Stimulated activated CD8-positive, alpha-beta memory T cell treated with anti-CD3 and anti-CD28 coated beads, Interleukin-12 subunit alpha, Interleukin-12 subunit beta, amount 100 ng/mL, for 1 hour (primary cell): ENCODE results near the gene RNU6-7.

Source experiments
- DNase-seq: peaks from one replicate; pipeline ENCODE4 v3.0.0-alpha.2; 2020; ENCODE audit warnings: low read depth

RNU6-7 gene

GRCh38 chr14:32205554-32205953, 3.7 kb downstream of the RNU6-7 start:
- no peak for DNase-seq

GRCh38 chr14:32205984-32206383, 4.1 kb downstream of the RNU6-7 start:
- DNase-seq: no peak

- DNase-seq: no peak
Observed at GRCh38 chr14:32206552-32206951, 4.7 kb downstream of the RNU6-7 start.

DNA sequence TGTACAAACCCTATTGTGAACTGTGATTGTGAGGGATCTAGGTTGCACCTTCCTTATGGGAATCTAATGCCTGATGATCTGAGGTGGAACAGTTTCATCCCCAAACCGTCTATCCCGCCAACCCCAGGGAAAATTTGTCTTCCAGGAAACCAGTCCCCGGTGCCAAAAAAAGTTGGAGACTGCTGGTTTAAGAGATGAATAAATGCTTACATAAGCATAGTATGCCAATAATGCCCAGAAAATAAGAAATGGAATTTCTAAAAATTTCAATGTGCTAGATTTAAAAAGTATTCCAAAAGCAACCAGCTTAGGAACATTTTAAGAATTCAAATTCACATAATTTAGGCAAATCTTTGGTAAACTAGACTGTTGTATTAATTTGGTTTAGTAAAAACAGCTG, 6.6 kb downstream of the RNU6-7 start:
- DNase-seq: no peak

GRCh38 chr14:32209471-32209870, 7.6 kb downstream of the RNU6-7 start:
- DNase-seq: no peak

DNA sequence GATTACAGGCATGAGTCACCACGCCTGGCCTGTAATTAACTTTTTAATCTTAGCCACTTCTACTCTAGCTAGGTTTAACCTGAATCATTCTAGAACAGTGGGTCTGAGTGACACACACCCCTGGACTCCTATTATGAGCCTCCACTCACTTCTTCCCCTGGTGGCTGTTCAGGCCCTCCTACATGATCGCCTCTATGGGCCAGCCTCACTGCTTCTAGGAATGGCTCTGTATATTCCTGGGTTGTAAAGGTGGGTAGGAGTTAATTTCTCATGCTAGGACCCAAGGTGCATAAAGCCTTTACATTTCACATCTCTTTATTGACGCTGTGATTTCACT, 9.2 kb downstream of the RNU6-7 start:
- no peak for DNase-seq

GRCh38 chr14:32212833-32213232, 11.0 kb downstream of the RNU6-7 start:
- no peak for DNase-seq

GRCh38 chr14:32217301-32217700, 15.5 kb downstream of the RNU6-7 start:
- no peak for DNase-seq

GRCh38 chr14:32224737-32225377, 23.0 kb downstream of the RNU6-7 start:
- no peak for DNase-seq

DNA sequence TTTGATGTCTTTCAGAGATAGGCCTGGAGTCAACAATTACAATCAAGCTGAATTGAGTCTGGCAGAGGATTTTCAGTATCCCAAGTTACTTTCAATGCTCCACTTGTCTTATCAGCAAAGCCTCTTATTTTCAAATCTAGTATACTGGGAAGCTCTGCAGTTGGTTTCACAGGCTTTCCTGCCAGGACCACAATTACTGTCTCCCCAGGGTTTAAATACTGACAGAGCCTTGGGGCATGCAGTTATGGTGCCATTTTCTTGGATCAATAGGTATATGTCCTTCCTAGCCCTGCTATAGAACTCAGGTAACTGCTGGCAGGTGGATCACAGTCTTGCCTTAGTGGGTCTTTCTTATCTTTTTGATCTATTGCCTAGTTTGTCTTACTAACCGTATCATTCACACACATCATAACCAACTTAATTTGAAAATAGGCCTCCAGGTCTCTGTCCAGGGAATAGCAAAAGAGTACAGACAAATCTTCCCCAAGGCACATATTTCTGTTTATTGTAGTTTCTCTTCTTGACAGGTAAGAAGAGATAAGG, 23.6 kb downstream of the RNU6-7 start:
- no peak for DNase-seq

DNA sequence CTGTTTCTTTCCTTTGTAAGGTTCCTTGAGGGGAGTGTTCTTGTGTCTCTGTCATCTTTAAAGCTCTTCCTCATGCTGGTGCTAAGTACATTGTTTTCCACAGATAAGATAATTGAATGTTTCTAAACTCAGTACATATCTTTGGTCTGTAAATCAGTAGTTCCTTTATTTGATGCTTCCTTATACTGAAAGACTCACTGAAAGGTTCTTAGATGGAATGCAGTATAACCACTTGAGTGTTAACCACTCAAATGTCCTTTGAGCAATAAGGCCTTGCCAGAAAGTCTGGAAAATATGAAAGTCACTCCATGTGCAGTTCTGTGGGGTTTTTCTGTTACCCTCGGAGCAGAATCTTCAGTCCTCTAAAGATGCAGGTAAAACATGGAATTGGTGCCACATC, 24.2 kb downstream of the RNU6-7 start:
- DNase-seq: no peak

- DNase-seq: no peak
Observed at GRCh38 chr14:32230181-32230580, 28.3 kb downstream of the RNU6-7 start.

DNA sequence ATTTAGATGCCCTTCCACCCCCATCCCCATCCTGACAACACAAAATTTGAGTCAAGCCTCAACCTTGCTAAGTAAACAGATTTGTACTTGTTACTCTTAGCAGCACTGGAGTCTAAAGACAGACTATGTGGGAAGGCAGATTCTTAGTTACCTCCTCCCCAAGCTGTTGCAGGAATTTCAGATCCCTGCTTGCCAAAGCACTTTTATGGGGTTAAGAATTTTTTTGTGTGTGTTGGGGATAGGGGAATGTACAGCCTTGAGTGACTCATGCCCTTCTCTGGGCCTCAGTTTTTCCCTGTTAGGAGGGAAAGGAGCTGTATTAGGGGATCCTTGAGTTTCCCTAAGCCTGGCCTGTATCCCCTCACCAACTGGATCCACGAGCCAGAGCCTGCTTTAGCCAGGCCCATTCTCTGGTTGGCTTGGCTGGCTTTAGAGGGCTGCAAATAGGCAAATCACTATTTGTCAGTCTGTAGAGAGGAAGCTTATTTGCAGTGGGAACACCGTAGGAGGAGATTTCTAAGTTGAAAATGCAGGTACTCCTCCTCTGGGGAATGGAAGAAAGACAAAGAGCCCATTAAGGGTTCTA, 28.9 kb downstream of the RNU6-7 start:
- no peak for DNase-seq

DNA sequence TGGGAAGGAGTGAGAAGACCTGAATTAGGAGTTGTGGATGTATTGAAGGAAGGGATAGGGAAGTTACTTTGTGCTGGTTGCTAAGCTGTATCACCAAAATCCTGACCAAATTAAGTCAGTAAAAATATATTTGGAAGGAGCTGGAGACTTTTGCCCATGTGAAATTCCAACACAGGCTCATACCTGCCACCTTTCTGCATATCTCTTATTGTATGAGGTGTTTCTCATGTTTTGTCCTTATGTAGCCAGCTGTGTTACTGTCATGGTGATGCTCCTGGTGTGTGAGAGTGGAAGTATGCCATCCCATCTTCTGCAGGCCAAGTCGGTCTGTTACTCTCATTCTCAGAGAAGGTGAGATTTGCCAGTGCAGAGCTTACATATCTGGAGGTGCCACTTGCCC, 30.6 kb downstream of the RNU6-7 start:
- no peak for DNase-seq

DNA sequence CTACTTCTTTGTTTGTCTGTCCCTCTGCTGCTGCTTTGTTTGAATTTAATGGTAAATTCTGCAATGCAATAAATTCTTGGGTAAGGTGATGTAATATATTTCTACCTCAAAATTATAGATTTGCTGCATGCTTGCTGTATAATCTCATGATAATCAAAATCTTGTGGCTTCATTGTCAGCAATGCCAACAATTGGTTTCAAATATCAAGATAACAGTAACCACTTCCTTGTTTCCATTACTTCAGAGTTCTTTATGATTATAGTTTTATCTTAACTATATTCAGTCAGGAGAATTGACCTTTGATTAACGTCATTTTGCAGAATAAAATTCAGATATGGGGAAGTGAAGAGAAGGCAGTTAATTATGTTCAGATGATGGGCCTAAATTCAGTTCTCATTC, 31.4 kb downstream of the RNU6-7 start:
- DNase-seq: no peak

DNA sequence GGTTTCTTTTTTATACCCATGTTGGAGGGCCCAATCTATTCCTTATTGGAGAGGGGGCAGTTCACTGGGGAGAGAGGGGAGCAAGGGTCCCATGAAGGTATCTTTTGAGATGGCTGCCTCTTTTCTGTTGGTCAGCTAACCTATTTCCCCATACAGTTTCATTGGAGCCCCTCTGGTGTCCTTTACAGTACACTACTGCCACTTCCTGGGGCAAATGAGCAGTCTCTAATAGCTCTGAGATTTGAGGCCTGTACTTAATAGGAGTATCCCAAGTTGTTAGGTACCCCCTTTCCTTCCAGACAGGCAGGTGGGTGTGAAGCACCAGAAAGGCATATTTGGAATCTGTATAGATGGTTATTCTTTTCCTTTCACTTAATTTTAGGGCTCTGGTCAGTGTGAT, 42.6 kb downstream of the RNU6-7 start:
- no peak for DNase-seq

DNA sequence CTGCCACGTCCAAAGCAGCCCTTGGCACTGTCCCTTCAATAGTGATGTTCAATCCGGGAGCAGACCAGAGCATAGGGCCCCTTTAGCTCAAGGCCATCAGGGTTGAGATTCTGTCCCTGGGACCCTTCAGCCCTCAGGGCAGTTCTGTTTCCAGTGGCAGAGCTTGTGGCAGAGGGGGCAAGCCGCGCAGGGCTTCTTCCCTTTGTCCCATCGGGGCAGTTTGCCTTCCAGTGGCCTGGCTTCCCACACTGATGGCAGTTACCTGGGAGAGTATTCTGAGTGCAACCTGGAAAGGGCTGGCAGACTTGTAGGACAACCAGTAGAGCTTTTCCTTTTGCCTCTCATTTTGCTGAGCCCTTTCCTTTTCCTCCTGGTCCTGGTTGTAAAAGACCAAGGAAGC, 44.9 kb downstream of the RNU6-7 start:
- no peak for DNase-seq

DNA sequence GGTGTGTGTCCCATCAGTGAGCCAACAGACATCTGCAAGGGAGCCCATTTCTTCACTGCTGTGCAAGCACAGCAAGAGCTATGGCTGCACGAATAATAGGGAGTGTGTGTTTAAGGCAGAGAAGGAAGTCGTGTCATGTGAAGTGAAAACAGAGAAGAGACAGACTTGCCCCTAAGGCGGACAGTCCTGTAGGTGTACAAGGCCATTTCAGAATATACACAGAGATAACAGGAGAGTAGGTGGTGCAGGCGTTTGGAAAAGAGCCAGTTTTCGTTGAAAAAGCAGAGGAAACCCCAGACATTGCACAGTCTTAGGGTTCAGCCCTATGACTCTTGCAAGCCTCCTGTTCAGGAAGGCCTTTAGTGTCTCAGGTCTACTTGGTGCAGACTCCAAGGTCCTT, 47.5 kb downstream of the RNU6-7 start:
- no peak for DNase-seq

DNA sequence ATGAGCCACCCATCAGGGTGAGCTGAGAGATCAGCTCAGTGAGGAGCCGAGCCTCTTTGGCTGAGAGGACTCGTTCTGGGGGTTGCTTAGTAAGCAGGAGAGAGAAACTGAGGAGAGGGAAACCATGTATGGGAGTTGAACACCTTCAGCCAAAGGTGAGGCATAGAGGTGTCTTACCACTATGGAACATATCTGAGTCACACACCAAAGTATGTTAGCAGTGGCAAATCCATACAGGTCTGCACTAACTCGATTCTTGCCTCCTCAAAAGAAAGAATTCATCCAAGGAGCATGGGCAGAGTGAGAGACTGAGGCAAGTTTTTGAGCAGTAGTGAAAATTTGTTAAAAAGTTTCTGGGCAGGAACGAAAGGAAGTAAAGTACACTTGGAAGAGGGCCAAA, 47.9 kb downstream of the RNU6-7 start:
- no peak for DNase-seq

- no peak for DNase-seq
Observed at GRCh38 chr14:32250681-32251080, 48.8 kb downstream of the RNU6-7 start.

- DNase-seq: no peak
Observed at GRCh38 chr14:32251530-32251929, 49.7 kb downstream of the RNU6-7 start.
